ENCODE data around the gene GAS5. TPM values are rescaled to one million over a fixed set of nuclear protein-coding genes. Genes with fewer than 3 reads are reported as not detected.

The GAS5 gene
- 192 and 225 TPM in 2 replicates for polyA plus RNA-seq

DNA sequence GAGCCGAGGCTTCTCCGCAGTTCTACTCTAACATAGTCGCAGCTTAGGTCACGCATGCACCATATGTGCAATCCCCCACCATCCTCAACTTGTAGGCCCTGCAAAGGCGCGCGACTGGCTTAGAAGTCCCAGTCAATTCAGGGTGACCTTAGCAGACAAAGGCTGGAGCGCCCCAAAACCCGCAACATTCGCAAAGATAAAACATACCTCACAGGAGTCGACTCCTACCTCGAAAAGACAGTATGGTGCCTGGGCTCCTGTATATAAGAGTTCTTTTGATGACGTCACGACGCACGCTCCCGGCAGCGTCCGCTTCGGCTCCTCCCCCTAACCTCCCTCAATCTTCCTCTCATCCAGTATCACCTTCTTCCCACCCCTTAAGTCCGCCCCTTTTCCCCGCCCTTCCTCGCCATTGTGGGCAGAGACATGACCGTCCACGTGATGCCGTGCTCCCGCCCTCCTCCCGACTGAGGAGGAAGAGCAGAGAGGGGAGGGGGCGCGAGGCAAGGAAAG, at the start of gene GAS5:
Gene GAS5 (minus strand): TSS at position 237 of the 513 bp plus-strand sequence.

DNA sequence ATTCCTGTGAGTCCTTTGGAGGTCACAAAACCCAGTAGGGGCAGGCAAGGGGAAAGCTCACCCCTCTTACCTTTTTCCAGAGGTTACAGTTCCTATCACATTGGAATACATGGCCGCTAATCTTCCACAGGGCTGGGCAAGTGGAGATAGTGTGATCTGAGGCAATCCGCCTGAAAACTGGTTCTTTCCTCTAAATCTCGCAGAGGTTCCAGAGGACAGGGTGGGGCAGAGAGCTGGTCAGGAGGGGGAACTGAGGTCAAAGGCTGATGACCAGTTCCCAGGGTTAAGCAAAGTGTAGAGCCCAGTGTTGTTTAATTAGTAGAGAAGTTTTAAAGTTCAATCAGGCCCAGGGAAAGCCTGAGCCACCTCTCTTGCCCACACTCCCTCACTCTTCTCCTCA, 49.4 kb upstream of the GAS5 start, which contains the start of gene SERPINC1:
Gene SERPINC1 (minus strand): TSS at position 179 of the 400 bp plus-strand sequence. CDS start 68 bp downstream, at position 111.

DNA sequence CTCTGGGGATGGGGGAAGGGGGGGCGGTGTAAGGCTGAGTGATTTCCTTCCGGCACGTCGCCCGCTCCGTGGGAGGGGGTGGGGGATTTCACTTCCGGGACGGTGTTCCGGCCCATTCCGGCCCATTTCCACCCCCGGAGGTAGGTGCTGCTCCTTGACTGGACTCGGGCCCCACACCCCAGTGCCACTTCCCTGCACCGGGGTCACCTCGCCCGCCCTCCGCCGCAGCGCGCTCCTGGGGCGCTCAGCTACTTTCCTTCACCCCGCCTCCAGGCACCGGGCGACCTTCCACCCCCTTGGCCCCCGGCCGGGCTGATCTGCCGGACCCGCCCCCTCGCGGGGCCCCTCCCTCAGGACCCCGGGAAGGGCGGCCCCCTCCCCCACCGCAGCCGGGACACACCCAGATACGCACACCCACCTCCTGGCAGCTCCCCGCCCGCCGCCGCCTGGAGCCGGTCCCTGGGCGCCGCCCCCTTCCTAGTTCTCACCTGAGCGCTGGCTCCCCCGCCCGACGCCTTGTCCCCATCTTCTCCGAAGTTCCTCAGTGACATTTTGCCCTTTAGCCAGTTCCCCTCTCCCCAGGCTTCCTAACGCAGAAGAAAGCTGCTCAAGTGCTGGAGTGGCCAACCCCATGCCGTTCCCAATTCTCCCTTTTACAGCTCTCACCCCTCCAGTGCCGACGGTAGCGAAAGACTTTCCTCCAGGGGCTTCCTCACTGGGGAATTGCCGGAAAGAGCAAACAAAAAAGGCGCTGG, 654 bp upstream of the GAS5 start, which contains the start of gene ZBTB37:
Gene ZBTB37 (plus strand): TSS at position 115 of the 755 bp plus-strand sequence. CDS start 1,846 bp downstream, outside the sequence.

DNA sequence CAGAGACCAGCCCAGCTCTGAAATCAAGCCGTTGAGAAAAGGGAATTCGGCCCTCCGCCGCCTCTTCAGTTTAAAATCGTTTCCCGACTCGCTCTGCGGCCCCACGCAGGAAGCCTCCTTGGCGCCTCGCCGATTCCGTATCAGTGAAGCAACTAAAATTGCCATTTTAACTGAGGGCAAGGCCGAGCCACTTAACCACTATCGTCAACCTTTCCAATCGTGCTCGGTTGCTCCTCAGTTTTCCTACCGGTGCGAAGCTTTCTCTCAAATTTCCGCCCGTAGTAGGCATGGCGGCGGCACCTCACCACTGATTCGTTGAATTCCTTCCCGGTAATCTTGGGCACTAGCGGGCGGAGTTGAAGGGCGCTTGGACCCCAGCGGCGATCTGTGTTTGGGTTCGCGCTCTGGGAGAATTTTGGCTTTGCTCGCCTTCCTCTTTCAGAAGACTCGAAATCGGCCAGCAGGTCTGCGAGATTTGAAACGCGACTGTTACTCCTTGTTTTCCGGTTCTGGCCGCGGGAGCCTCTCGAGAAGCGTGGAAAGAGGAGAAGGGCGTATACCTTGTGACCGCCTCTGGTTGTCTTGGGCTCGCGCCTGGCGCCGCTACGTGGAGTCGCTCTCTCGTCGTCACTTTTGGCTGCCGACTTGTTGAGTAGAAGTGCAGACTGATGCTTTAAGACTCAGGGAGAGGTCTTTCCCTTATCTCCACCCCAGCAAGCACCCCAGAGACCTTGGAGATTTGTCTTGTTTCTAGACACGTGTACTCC, 43.3 kb downstream of the GAS5 start, which contains the start of the genes CENPL and DARS2:
Gene CENPL (minus strand): TSS at position 569 of the 767 bp plus-strand sequence. CDS start 13,584 bp downstream, outside the sequence.
Gene DARS2 (plus strand): TSS at position 359 of the 767 bp plus-strand sequence. CDS start 557 bp downstream, outside the sequence.

Other genes starting within 250 kb of the GAS5 start
- not detected in 2 replicates for gene TEX50, start 232.7 kb downstream of the GAS5 start, polyA plus RNA-seq
- gene ANKRD45, start 198.1 kb downstream of the GAS5 start, polyA plus RNA-seq, result 3.6 and 6.0 TPM in 2 replicates
- 16.8 and 29.7 TPM in 2 replicates for gene KLHL20, start 153.0 kb downstream of the GAS5 start, polyA plus RNA-seq
- gene DARS2, start 43.3 kb downstream of the GAS5 start, polyA plus RNA-seq, result 5.3 and 6.8 TPM in 2 replicates
- 0.90 and 1.2 TPM in 2 replicates for gene CENPL, start 43.1 kb downstream of the GAS5 start, polyA plus RNA-seq
- 0.59 and 1.5 TPM in 2 replicates for gene ZBTB37, start 391 bp upstream of the GAS5 start, polyA plus RNA-seq
- gene SERPINC1, start 49.3 kb upstream of the GAS5 start, polyA plus RNA-seq, result not detected in 2 replicates
- 8.2 and 8.8 TPM in 2 replicates for gene RC3H1, start 154.4 kb upstream of the GAS5 start, polyA plus RNA-seq